Measurements from ENCODE around the gene ZMYND8. TPM values are rescaled to one million over a fixed set of nuclear protein-coding genes. Genes with fewer than 3 reads are reported as not detected.
A peak's percentile ranks its signal among the peaks of the same experiment; 100 is the strongest.

The ZMYND8 gene
- total RNA-seq, 4 donors from 2014 or later, result 32.2 to 78.9 (median 54.4) TPM

GRCh38 chr20:47272893-47273590 lies 83.5 kb downstream of the ZMYND8 start:
- Histone ChIP-seq H3K27me3 (no peaks in the 10 kb centered on the region), H3K27ac (peak overlapping the region; percentile 76 to 84 (median 78)), H3K9me3 (no peaks in the 10 kb centered on the region), H3K4me1 (peaks cover 19 to 68% (median 21%) of the 10 kb centered on the region in 3 donors), H3K4me3 (no peak overlapping the region), H3K36me3 (peaks cover 0 to 59% of the 10 kb centered on the region in 2 donors)
- TF ChIP-seq POLR2A (IDR thresholded peaks at IDR 0.05) (no peak), POLR2AphosphoS5 (IDR thresholded peaks at IDR 0.05) (peak; percentile 57), EP300 (IDR thresholded peaks at IDR 0.05) (no peak), CTCF (IDR thresholded peaks at IDR 0.05) (peak; percentile 85 to 98 (median 91))
- WGBS, 2 donors (ENCODE audit: low coverage in 1 of 2), result 77% methylated on average over 8 of the region's 8 CpGs; no CpG with 5 or more reads in 1 of the 2 donors
- ATAC-seq, result peak; percentile 43

- WGBS, 2 donors (ENCODE audit: low coverage in 1 of 2), result 84 to 87% methylated on average over 6 to 7 of the region's 7 CpGs
- H3K4me3 ChIP-seq, result no peak overlapping the region
- peak overlapping the region in 1 of 4 donors; percentile 84 for H3K27ac ChIP-seq
- no peaks in the 10 kb centered on the region for H3K27me3 ChIP-seq
- no peak for TF ChIP-seq POLR2AphosphoS5 (IDR thresholded peaks at IDR 0.05)
- no peak for TF ChIP-seq POLR2A (IDR thresholded peaks at IDR 0.05)
- TF ChIP-seq CTCF (IDR thresholded peaks at IDR 0.05), result no peak
- TF ChIP-seq EP300 (IDR thresholded peaks at IDR 0.05), result no peak
- no peak for ATAC-seq
- no peaks in the 10 kb centered on the region for H3K9me3 ChIP-seq
- peaks cover 19 to 63% (median 21%) of the 10 kb centered on the region in 3 donors for H3K4me1 ChIP-seq
- peaks cover 0 to 68% of the 10 kb centered on the region in 2 donors for H3K36me3 ChIP-seq
Measured at GRCh38 chr20:47271046-47271615, 85.4 kb downstream of the ZMYND8 start.

GRCh38 chr20:47269309-47270165 lies 87.0 kb downstream of the ZMYND8 start:
- H3K27ac ChIP-seq, result peak overlapping the region in 2 of 4 donors; percentile 29 to 44
- ATAC-seq, result no peak

GRCh38 chr20:47267621-47268020 lies 88.9 kb downstream of the ZMYND8 start:
- peaks cover 0 to 66% of the 10 kb centered on the region in 2 donors for H3K36me3 ChIP-seq
- no peaks in the 10 kb centered on the region for H3K27me3 ChIP-seq
- H3K4me1 ChIP-seq, result peaks cover 0 to 51% (median 7%) of the 10 kb centered on the region in 3 donors
- 83 to 90% methylated on average over 2 to 5 of the region's 5 CpGs for WGBS, 2 donors (ENCODE audit: low coverage in 1 of 2)
- no peak for ATAC-seq
- no peaks in the 10 kb centered on the region for H3K9me3 ChIP-seq
- no peak for TF ChIP-seq POLR2AphosphoS5 (IDR thresholded peaks at IDR 0.05)
- TF ChIP-seq POLR2A (IDR thresholded peaks at IDR 0.05), result no peak
- no peak for TF ChIP-seq EP300 (IDR thresholded peaks at IDR 0.05)
- TF ChIP-seq CTCF (IDR thresholded peaks at IDR 0.05), result no peak
- no peak overlapping the region for H3K4me3 ChIP-seq
- H3K27ac ChIP-seq, result no peak overlapping the region

More at GRCh38 chr20:47269309-47270165, 87.0 kb downstream of the ZMYND8 start:
- Histone ChIP-seq H3K9me3 (no peaks in the 10 kb centered on the region), H3K4me3 (no peak overlapping the region), H3K36me3 (peaks cover 0 to 58% of the 10 kb centered on the region in 2 donors), H3K4me1 (peaks cover 11 to 53% (median 13%) of the 10 kb centered on the region in 3 donors), H3K27me3 (no peaks in the 10 kb centered on the region)
- no peak for TF ChIP-seq POLR2A (IDR thresholded peaks at IDR 0.05)
- no peak for TF ChIP-seq CTCF (IDR thresholded peaks at IDR 0.05)
- TF ChIP-seq POLR2AphosphoS5 (IDR thresholded peaks at IDR 0.05), result no peak
- no peak for TF ChIP-seq EP300 (IDR thresholded peaks at IDR 0.05)
- WGBS, 2 donors (ENCODE audit: low coverage in 1 of 2), result 74 to 78% methylated on average over 2 to 7 of the region's 7 CpGs
